Parathyroid adenoma (tissue), 2 donors: ENCODE results near the gene STRN.
A peak's percentile ranks its signal among the peaks of the same experiment; 100 is the strongest.

Source experiments
- H2AFZ ChIP-seq: fragments of 300-600 bp; sonication (generic); one replicate; pipeline ENCODE4 v1.7.0; 2017; ENCODE audit warnings: antibody characterized with exemption, mild to moderate bottlenecking
- H3K27ac ChIP-seq: fragments of 300-600 bp; sonication (generic); one replicate; pipeline ENCODE4 v1.7.0; 2017
- H3K27me3 ChIP-seq: fragments of 300-600 bp; sonication (generic); one replicate; pipeline ENCODE4 v1.7.0; 2017; ENCODE audit warnings: low read length; ENCODE audit not compliant: control insufficient read depth, insufficient read depth
- H3K36me3 ChIP-seq: fragments of 300-600 bp; sonication (generic); one replicate; pipeline ENCODE4 v1.7.0; 2017; ENCODE audit warnings: low read length; ENCODE audit not compliant: control insufficient read depth, insufficient read depth
- H3K4me1 ChIP-seq: fragments of 300-600 bp; sonication (generic); one replicate; pipeline ENCODE4 v1.7.0; 2017; ENCODE audit warnings: control low read depth
- H3K4me2 ChIP-seq: fragments of 300-600 bp; sonication (generic); one replicate; pipeline ENCODE4 v1.7.0; 2017; ENCODE audit warnings: low read length
- H3K4me3 ChIP-seq: fragments of 300-600 bp; sonication (generic); one replicate; pipeline ENCODE4 v1.7.0; 2017; ENCODE audit warnings: low read depth, low read length
- H3K79me2 ChIP-seq: fragments of 300-600 bp; sonication (generic); one replicate; pipeline ENCODE4 v1.7.0; 2017; ENCODE audit warnings: control low read depth
- H3K9ac ChIP-seq: fragments of 300-600 bp; sonication (generic); one replicate; pipeline ENCODE4 v1.7.0; 2017; ENCODE audit warnings: mild to moderate bottlenecking
- H3K9me3 ChIP-seq: fragments of 300-600 bp; sonication (generic); one replicate; pipeline ENCODE4 v1.7.0; 2017; ENCODE audit warnings: low read length; ENCODE audit not compliant: control insufficient read depth
- CTCF ChIP-seq: fragments of 300-600 bp; sonication (generic); IDR thresholded peaks from one replicate; pipeline ENCODE4 v1.7.0; 2017; ENCODE audit warnings: antibody characterized with exemption, mild to moderate bottlenecking
- donor health status: primary hyperparathyroidism.

The STRN gene

DNA sequence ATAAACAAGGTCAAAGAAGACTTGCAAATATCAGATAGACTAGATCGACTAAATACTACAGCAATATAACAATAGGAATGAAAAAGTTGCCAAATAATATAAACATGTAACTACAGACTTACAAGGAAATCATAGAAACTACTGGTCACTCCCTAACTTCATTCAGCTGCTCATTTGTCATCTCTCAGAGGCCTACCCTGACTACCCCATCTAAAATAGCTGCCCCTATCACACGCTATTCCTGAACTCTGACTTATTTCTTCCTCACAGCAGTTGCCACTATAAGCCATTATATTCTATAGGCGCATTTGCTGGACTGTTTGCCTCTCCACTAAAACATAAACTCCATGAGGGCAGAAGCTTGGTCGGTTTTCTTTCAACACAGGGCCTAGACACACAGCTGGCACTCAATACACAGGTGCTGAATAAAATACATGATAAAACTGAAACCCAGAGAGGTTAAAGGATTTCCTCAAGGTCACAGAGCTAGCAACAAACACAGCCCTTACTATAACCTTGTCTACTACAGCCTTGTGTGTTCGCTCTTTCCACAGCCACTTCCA is 1.8 kb downstream of the STRN start:
- H3K79me2 ChIP-seq: peaks cover 10% of the 10 kb centered on the region
- peak overlapping the region; percentile 69 for H3K4me2 ChIP-seq
- TF ChIP-seq CTCF: no peak
- H3K4me1 ChIP-seq: peaks cover 3% of the 10 kb centered on the region
- H3K27ac ChIP-seq: no peak overlapping the region
- H3K4me3 ChIP-seq: no peak overlapping the region
- H3K27me3 ChIP-seq: no peaks in the 10 kb centered on the region
- no peak overlapping the region for H3K9ac ChIP-seq
- H3K36me3 ChIP-seq: no peaks in the 10 kb centered on the region
- H2AFZ ChIP-seq: no peak overlapping the region
- no peaks in the 10 kb centered on the region for H3K9me3 ChIP-seq

DNA sequence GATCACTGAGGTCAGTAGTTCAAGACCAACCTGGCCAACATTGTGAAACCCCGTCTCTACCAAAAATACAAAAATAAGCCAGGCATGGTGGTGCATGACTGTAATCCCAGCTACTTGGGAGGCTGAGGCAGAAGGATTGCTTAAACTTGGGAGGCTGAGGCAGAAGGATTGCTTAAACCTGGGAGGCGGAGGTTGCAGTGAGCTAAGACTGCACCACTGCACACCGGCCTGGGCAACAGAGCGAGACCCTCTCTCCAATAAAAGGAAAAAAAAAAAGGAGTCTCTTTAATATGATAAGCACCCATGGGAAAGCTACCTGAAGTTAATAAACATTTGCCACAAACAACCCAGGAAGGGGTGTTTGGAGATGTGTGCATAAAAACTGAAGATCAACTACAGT is 2.6 kb downstream of the STRN start:
- H3K9ac ChIP-seq: no peak overlapping the region
- no peaks in the 10 kb centered on the region for H3K36me3 ChIP-seq
- no peak overlapping the region for H3K27ac ChIP-seq
- no peaks in the 10 kb centered on the region for H3K27me3 ChIP-seq
- H2AFZ ChIP-seq: no peak overlapping the region
- peaks cover 3% of the 10 kb centered on the region for H3K4me1 ChIP-seq
- no peak overlapping the region for H3K4me3 ChIP-seq
- H3K4me2 ChIP-seq: no peak overlapping the region
- no peaks in the 10 kb centered on the region for H3K9me3 ChIP-seq
- no peak for TF ChIP-seq CTCF
- H3K79me2 ChIP-seq: peaks cover 10% of the 10 kb centered on the region

DNA sequence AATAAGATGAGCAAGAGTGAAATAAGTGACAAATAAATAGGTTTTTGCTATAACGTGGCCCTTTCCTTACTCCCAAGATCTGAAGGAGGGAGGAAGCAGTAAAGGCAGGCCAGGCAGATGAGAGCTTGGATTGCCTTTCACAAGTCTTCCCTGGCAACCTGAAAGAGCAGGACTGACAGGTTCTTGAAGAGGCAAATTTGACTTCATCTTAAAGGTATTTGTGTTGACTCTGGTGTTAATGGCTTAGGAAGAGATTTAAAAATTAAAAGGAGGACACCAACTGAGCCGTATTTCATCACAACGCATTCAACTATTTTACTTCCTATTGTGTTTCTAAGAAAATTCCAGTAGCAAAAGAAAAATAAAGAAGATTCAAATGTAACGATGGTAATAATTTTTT is 3.2 kb downstream of the STRN start:
- Histone ChIP-seq H3K9me3 (no peaks in the 10 kb centered on the region), H3K9ac (no peak overlapping the region), H3K27me3 (no peaks in the 10 kb centered on the region), H3K27ac (no peak overlapping the region), H3K79me2 (peaks cover 13% of the 10 kb centered on the region), H2AFZ (no peak overlapping the region), H3K4me1 (peaks cover 3% of the 10 kb centered on the region), H3K4me2 (no peak overlapping the region), H3K36me3 (no peaks in the 10 kb centered on the region), H3K4me3 (no peak overlapping the region)
- no peak for TF ChIP-seq CTCF

DNA sequence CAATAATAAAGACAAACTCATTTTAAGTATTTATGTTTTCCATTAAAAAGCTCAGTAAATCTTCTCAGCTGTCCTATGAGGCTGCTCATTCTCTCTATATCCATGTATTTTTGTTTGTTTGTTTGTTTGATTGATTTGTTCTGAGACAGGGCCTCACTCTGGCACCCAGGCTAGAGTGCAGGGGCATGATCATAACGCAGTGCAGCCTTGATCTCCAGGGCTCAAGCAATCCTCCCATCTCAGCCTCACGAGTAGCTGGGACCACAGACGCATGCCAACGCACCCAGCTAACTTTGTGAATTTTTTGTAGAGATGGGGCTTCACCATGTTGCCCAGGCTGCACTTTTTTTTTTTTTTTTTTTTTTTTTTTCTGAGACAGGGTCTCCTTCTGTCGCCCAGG is 5.6 kb downstream of the STRN start:
- Histone ChIP-seq H3K4me2 (no peak overlapping the region), H3K27me3 (no peaks in the 10 kb centered on the region), H3K4me1 (peaks cover 3% of the 10 kb centered on the region), H3K36me3 (no peaks in the 10 kb centered on the region), H3K9me3 (no peaks in the 10 kb centered on the region), H3K27ac (no peak overlapping the region), H3K9ac (no peak overlapping the region), H2AFZ (no peak overlapping the region), H3K4me3 (no peak overlapping the region), H3K79me2 (peaks cover 19% of the 10 kb centered on the region)
- no peak for TF ChIP-seq CTCF

DNA sequence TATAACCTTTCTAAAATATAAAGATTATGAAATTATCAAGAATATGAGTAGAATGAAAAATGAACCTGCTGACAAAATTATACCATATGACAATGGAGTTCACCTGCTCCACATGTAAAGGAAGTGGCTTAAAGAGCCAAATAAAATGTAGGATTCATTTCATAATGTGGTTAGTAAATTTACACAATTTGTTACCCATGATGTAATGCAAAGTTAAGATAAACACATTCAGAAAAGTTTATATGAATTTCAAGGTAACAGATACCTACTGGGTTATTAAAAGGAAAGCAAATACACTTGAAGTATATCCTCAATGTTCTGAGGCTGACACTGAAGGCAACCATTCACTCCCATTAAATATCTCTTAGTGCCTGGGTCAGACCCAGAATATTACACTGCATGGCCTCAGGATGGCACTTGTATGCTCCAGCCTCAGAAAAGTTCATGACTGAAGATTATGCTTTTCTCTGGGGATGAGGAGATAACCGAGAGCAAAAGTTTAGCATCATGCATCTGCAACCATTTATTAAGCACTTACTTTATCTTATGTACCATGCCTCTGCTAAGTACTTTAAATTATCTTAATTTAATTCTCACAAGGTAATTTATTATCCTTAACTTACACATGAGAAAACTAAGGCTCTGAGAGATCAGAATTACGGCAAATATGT is 6.2 kb downstream of the STRN start:
- no peaks in the 10 kb centered on the region for H3K36me3 ChIP-seq
- H3K4me1 ChIP-seq: peaks cover 3% of the 10 kb centered on the region
- H3K27me3 ChIP-seq: no peaks in the 10 kb centered on the region
- H3K9me3 ChIP-seq: no peaks in the 10 kb centered on the region
- peaks cover 19% of the 10 kb centered on the region for H3K79me2 ChIP-seq
- H2AFZ ChIP-seq: no peak overlapping the region
- H3K9ac ChIP-seq: no peak overlapping the region
- H3K4me2 ChIP-seq: no peak overlapping the region
- no peak overlapping the region for H3K27ac ChIP-seq
- TF ChIP-seq CTCF: no peak
- no peak overlapping the region for H3K4me3 ChIP-seq
